Ramos (cell line): ENCODE measurements around the gene AMER3.
"Not testable (repeated sequence)": the region's sequence is repeated elsewhere in the genome, so short reads cannot be mapped to it uniquely, and the experiment has no call there.

Experiments used
- in situ Hi-C: fragments of 300-500 bp; cut with MboI; formaldehyde crosslinking; loops from one replicate; pipeline ENCODE4 v1.14.3; 2022; ENCODE audit warnings: low sequenced_read_pairs; ENCODE audit not compliant: unreplicated experiment

AMER3 gene, protein sequence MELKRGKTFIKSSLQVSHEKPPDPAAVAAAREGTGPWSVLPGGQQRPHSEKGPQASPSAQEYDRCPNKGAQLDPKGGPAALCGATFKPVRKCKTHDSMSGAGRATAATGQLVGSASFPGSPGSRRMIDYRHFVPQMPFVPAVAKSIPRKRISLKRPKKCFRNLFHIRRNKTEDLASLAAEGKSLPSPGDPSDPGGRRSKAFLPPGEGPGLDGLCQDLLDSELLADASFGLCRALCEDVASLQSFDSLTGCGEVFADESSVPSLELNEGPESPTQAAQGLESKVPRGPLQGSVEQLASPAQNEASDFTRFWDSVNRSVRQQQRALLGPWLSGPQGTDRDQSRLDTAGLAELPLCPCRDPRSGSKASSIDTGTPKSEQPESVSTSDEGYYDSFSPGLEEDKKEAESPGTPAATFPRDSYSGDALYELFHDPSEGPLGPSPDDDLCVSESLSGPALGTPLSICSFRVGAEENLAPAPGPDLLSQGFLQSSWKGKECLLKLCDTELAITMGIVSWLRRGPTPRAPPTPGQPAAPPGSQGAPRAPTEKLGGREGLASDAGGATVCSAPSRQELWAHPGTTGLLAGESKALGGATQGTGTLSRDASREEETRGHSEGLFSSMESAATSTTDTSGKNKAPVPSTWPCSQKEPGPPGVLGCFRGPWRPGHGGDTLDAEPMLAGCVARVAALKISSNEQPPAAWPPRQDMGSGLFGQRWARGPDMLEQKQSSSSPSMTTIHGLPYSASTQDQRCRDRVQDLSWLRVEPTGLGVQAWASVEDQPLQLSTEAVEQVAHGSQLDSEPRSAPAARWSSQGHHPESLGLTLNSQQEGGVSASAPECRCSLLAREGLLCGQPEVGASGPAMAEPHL

DNA sequence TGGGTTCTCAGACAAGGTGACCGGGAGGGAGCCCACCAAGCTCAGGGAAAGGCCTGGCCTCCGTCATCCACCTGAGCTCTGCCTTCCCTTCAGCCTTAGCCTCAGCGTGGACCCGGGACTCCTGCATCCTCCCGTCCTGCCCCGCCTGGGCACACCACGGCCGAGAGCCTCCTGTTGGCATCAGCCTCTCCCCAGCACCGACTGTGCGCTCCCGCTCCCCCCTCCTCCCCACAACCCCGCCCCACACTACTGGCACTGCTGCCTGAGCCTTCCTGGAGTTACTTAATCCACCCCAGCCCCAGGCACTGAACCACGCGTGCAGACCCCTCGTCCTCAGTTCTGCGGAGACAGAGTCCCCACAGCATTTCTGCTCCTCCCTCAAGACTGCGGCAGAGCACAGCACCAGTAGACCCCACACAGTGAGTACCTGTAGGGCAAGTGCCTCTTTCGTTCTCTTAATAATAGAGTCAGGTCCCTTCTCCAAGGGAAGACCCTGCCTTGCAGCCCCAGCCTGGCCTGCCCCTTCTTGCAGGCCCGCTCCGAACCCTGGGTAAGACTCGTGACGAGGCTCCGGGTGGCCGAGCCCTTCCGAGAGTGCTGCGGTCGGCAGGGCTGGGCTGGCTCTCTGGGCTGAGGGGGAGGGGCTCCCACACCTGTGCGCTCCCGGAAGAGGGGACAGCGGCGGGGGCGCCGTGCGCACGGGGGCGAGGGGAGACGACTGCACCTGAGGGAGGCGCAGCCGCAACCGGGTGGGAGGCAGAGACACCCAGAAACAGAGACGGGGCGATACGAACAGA is at the start of gene AMER3:
TSS of gene AMER3 (plus strand) at position 285 of the 797 bp plus-strand sequence. CDS start 6,533 bp downstream, outside the sequence.
- in situ Hi-C loops, result no loop called here

DNA sequence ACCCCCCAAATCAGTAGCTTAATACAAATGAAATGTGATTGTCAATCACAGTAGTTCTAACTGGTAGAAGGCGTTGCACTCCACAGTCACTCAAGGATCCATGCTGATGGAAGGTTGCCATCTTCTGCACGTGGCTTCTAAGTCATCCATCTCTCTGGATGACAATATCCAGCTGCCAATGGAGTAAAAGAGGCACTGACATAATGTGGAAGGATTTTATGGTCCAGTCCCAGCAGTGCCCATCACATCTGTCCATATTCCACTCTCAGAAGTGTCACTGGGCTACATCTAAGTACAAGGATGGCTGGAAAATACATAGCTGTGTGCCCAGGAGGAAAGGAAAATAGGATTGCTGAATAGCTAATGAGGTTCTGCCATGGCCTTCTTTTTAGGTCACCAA is 40.5 kb upstream of the AMER3 start:
- in situ Hi-C loops, result not testable (repeated sequence)

DNA sequence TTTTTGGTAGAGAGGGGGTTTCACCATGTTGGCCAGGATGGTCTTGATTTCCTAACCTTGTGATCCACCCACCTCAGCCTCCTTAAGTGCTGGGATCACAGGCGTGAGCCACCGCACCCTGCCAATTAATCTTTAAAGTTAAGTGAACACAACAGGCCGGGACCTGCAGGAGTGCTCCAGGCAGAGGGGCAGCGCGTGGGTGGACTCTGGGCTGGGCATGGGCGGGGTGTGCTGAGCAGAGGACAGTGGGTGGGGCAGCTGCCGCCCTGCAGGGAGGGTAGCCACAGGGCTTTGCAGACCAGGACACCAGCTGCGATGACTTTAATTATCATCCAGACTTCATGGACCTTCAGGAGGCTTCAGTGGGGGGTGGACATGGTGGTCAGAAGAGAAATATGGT is 35.3 kb upstream of the AMER3 start:
- in situ Hi-C loops, result no loop called here

DNA sequence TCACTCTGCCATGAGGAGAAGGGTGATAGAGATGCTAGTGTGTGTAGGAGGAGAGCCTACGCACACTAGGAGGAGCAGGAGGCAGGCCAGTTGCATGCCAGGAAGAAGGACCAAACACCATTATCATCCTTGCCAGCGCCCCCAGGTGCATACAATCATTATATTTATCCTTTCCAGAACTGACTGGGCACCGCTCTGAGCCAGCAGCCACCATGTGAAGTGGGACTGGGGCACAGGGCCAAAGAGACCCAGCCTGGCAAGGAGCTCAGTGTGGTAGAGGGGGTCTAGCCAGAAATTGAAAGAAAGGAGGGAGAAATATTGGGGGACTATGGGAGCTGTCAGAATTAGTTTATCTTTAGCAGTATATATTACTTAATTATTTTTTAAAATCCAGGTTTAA is 34.8 kb upstream of the AMER3 start:
- in situ Hi-C loops, result no loop called here

DNA sequence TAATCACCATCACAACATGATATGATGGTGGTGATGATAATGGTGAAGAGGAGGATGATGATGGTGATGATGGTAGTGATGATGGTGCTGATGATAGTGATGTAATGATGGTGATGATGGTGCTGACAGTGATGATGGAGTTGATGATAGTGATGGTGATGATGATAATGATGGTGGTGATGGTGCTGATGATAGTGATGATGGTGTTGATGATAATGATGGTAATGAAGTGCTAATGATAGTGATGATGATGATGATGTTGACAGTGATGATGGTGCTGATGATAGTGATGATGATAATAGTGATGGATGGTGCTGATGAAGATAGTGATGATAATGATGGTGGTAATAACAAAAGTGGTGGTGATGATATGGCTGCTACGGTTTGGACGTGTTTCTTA is 30.9 kb upstream of the AMER3 start:
- in situ Hi-C loops, result no loop called here

DNA sequence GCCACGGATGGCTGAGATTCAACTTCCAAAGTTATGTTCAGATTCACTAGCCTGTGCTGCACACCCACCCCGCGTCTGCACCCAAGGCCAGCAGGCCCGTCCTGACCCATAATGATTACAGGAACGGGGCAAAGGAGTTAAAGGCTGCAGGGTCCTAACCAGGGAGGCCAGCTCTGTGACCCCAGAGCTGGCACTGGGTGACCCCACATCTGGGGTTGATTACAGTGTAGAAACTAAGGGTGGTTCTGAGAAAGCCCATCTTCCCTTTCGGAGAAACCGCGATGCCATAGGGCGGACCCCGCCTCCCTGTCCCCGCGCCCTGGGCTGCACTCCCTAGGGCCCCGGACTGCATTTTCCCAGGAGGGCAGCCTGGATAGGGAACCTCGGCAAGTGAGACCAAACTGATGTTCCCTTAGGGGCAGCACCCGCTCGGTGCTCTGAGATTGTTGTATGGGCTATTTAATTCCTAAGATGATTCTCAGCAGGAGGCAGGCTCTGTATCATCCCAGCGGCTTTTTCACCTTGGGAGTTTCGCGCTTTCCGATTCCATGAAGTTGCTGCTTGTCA is 28.6 kb upstream of the AMER3 start:
- in situ Hi-C loops, result no loop called here

DNA sequence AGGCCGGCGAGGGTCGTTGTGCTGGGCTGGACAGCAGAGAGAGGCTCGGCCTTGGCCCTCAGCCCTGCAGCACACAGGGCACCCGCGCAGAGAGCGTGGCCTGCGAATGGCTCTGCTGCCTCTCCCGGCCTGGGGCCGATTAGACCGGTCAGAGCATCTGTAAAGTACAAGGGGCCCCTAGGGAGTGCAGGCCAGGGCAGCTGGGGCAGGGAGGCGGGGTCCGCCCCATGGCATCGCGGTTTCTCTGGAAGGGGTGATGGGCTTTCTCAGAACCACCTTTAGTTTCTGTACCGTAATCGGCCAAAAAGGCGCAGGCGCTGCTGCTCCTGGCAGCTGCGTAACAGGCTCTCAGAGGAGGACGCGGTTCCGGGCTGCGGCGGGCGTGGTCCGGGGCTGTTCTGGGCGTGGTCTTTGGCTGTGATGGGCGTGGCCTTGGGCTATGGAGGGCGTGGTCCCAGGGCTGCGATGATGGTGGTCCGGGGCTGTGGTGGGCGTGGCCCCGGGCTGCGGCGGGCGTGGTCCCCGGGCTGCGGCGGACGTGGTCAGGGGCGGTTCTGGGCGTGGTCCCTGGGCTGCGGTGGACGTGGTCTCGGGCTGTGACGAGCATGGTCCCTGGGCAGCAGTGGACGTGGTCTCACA is 27.9 kb upstream of the AMER3 start:
- in situ Hi-C loops, result no loop called here

DNA sequence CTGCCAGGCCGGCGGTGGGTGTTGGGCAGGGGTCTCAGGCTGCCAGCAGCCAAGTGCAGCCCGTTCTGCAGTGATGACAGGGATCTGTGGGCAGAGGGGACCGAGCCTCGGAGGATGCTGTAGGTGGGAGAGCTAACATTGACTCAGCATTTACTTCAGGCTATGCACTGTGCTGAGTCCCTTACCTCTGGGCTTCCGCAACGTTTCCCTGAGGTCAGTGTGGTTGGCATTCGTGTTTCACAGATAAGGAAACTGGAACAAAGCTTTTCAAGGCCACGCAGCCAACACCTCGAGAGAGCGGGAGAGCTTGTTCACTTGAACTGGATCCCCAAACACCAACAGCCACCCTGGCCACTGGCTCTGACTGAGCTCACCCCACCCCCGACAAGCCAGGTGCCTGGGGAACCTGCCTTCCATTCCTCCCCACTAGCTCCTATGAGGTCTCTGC is 27.3 kb upstream of the AMER3 start:
- in situ Hi-C loops, result no loop called here

DNA sequence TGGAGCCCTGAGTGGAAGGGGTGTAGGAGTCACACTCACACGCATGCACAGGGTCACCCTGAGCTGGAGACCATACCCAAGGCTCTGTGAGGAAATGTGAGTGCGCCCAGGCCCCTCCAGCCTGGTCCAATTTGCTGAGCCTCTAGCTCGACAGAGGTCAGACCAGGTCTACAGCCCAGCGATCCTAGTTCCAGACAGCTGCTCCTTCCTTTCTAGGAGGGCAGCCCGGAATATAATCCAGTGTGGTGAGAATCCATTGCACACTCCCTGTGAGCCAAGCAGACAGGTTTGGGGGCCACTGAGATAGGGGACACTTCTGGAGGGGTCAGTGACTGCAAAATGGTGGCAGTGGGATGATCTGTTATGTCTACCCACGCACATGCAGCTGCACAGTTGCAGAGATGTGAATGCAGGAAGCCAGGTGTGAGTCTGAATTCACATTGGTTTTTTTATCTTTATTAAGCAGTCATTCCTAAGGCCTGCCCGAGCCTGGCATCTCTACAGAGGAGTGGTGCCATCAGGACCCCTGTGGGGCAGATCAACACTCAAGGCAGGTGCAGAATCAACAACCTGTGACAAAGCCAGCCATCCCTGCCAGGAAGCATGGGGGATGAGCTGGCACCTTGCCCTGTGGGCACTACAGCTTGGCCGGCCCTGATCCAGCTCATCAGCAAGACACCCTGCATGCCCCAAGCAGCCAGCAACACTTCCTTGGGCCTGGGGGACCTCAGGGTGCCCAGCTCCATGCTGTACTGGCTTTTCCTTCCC is 26.6 kb upstream of the AMER3 start, which contains the start of gene GPR148:
TSS of gene GPR148 (plus strand) at position 522 of the 768 bp plus-strand sequence. CDS start at position 604, 82 bp downstream.
- in situ Hi-C loops, result no loop called here

DNA sequence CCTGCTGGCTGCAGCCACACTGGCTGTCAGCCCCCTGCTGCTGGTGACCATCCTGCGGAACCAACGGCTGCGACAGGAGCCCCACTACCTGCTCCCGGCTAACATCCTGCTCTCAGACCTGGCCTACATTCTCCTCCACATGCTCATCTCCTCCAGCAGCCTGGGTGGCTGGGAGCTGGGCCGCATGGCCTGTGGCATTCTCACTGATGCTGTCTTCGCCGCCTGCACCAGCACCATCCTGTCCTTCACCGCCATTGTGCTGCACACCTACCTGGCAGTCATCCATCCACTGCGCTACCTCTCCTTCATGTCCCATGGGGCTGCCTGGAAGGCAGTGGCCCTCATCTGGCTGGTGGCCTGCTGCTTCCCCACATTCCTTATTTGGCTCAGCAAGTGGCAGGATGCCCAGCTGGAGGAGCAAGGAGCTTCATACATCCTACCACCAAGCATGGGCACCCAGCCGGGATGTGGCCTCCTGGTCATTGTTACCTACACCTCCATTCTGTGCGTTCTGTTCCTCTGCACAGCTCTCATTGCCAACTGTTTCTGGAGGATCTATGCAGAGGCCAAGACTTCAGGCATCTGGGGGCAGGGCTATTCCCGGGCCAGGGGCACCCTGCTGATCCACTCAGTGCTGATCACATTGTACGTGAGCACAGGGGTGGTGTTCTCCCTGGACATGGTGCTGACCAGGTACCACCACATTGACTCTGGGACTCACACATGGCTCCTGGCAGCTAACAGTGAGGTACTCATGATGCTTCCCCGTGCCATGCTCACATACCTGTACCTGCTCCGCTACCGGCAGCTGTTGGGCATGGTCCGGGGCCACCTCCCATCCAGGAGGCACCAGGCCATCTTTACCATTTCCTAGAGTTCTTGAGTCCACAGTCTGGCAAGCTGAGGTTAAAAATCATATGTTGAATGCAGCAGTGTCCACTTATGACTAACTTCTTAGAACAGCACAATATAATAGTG is 25.7 kb upstream of the AMER3 start:
- in situ Hi-C loops, result no loop called here

DNA sequence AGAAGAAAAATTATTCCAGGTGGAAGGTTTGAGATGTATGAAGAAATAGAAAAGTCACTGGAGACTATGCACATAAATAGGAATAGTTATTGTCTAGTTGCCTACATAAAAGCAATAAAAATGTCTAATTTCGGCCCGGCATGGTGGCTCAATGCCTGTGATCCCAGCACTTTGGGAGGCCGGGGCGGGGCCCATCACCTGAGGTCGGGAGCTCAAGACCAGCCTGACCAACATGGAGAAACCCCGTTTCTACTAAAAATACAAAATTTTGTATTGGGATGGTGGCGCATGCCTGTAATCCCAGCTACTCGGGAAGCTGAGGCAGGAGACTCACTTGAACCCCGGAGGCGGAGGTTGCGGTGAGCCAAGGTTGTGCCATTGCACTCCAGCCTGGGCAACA is 23.1 kb upstream of the AMER3 start:
- in situ Hi-C loops, result not testable (repeated sequence)

DNA sequence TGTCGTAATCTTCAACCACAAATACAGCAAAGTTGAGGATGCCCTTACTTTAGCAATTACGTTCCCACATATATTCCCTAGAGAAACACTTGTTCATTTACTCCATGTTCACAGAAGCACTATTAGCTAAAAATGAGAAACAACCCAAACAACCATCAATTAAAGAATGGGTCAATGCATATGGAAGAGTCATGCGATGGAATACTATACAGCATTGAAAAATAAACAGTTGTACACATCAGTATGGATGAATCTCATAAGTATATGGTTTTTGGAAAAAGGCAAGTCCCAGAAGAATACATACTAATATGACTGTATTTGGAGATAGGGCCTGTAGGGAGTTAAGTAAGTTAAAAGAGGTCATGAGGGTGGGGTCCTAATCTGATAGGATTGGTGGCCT is 20.1 kb upstream of the AMER3 start:
- in situ Hi-C loops, result no loop called here

DNA sequence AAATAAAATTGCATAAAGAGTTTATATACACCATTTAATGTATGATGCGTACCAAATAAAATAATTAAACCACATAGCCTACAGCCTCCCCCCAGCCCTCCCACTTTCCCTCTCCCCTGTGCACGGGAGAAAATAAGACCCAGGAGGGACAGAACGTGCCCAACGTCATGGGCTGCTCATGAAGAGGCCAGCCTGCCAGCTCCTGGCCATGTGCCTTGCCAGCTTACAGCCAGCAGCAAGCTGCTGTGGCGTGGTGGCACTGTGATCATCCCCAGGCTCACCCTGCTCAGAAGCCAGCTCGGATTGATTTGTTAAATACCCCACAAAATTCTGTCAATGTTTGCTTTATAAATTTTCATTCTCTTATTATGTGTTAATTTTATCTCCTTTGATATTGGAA is 18.9 kb upstream of the AMER3 start:
- in situ Hi-C loops, result no loop called here

DNA sequence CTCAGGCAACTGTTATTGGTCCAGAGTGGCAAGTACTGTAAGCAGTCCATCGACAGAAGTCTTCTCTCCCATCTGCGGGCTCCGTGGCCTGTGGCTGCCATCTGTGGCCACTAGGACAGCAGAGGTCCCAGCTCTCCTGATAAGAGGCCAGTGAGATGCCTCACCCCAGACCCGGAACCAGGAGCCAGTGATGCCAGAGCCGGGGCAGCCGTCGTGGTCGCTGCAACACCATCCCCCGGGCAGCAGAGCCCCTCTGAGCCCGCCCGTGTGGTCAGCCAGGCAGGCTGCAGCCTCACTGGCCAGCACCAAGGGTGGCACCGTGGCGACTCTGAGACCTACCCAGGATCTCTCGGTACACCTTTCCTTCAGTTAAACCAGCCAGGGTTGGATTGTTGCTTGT is 17.7 kb upstream of the AMER3 start:
- in situ Hi-C loops, result no loop called here

DNA sequence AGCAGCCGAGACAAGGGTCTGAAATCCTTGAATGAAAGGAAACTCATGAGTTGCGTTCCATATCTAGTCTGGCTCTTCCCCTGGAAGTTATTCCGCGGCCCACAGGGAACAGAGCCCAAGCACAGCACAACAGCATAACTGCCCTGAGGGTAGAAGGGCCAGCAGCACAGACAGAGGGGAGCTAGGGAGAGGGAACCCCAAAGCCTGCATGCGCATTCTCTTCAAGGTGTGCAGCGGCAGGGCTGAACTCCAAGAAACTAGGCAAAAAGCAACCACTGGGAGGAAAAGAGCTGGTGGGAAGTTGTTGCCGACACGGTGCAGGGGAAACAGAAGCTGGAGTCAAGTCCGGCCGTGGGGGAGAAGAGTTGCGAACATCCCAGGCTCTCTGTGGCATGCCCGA is 14.7 kb upstream of the AMER3 start:
- in situ Hi-C loops, result no loop called here

DNA sequence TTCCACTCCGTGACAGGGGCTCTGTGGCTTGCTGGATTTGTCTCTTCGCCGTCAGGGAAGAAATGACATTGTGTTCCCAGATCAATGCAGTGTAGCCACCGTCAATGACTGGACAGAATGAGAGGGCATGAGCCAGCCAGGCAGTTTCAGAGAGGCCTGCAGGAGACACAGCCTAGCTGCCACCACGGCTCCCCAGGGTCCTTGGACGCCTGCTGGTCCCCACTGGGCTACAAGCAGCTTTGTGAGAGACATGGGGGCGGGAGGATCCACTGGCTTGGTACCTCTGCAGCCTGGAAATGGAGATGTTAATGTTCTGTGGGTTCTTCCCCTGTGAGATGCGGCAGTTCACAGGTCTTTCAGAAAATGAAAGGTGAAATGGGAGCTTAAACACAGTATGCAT is 12.1 kb upstream of the AMER3 start:
- in situ Hi-C loops, result no loop called here

DNA sequence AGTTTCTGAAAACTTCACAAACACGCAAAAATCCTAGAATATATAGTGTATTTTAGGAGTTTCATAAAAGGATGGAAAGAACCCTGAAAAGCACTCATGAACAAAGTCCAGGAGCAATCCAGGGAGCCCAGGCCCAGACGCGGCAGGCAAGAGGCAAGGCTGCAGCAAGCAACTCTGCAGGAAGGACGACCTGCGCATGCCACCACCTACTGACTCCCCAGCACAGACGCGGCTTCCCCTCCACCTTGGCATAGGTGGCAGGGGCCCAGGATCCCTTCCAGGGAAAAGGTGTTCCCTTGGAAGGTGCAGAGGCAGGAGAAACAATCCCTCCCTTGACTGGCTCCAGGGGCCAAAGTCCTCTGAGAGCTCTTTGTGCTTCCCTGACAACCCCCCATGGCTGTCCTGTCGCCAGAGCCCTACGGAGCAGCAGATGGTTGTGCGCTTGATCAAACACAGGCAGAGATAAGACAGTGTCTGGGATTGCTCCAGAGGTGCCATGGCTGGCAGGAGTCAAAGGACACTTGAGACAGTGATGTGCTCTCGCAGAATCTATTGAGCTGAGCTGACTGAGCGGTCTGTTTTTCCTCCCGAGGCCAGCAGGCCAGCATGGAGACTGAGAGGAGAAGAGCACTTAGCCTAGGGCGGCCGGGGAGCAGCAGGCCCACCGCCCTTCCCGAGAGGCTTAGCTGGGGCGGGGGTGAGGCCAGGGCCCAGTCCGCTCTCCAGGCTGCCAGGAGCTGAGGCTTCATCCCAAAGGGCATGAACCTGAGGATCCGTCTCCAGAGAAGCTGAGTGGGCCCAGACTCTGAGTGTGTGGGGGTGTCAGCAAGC is 10.8 kb upstream of the AMER3 start:
- in situ Hi-C loops, result no loop called here
